ENCODE measurements around the gene NINJ2.
"Not testable (repeated sequence)": the region's sequence is repeated elsewhere in the genome, so short reads cannot be mapped to it uniquely, and the experiment has no call there.

The NINJ2 gene

DNA sequence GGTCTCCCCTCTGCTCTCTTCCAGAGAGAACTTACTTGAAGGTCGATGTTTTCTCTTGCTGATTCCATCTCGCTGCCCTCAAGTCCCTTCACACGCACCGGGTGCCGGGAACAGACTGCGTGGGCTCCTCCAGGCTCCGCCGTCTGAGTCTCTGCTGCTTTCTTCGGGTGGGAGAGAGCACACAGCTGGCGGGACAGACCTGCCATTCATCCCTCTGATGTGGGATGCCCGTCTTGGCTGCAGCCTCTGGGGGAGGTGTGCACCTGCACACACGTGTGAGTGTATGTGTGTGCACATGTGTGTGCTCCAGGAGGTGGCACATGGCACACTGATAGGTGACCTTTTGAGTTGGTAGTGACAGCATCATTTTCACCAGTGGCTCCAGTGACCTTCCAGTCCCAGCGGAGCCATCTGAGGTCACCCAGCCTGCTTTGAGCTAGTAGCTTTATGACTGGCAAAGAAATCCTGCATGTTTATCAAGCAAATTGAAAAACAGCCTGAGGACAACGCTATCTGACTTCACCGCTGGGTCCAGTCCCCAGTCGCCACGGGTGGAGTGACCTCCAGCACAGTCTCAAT lies at the start of gene NINJ2:
Gene NINJ2, minus strand, starts transcription at position 153 of the 579 bp plus-strand sequence. Its CDS starts 85 bp downstream, at position 68.
- no peak for DNase-seq

DNA sequence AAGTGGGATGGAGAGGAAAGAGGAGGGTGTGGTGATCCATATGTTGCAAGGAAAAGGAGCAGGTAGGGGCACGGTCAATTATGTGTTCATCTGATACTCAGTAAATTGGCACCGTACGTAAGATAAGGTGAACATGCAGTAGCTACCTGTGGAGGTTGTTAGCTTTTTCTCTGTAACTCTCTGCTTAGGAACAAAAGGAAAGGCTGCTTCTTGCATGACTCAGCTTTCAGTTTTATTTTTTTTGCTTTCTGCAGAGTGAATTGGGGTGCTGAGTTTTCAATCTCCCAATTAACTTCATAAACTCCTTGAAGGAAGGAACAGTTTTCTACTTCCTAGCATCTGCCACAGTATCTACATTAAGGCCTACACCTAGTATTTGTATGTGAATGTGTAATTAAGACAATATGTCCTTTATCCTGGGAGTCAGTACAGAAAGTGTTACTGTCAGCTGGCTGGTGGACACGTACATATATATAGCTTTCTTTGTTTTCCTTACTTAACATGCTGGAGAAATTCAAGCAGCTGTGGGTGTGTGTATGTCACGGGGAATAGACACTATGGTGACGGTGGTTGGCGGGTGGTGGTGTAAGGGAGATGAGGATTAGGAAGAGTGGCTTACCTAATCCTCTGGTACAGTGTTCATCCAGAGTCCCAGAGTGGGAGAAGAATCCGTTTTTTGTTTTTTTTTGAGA lies 49.1 kb upstream of the NINJ2 start:
- no peak for DNase-seq

DNA sequence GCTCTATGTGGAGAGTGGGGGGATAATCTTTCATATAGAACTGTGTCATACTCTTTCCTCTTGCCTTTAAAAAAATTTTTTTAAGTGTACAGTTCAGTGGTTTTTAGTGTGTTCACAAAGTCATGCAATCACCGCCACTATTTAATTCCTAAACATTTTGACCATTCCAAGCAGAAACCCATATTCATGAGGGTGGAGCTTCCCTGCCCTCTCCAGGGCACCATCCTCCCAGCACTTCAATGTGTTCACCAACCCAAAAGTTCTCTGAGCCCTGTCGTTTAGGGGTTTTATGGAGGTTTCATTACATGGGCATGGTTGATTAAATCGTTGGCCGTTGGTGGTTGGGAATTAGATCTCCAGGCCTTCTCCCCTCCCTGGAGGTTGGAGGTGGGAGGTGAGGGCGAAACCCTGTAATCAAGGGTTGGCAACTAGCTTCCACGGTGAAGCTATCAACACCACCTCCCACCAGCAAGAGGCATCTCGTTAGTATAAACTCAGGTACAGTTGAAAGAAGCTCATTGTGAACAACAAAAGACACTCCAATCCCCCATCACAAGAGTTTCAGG lies 46.3 kb upstream of the NINJ2 start:
- DNase-seq, result no peak

DNA sequence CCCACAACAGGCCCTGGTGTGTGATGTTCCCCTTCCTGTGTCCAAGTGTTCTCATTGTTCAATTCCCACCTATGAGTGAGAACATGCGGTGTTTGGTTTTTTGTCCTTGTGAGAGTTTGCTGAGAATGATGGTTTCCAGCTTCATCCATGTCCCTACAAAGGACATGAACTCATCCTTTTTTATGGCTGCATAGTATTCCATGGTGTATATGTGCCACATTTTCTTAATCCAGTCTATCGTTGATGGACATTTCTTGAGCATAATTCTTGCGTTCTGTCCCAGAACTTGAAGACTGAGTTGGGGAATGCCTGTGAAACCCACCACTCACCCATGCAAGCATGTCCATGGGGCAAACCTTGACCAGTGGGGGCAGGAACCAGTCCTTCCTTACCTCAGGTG lies 44.8 kb upstream of the NINJ2 start:
- DNase-seq, result not testable (repeated sequence)

DNA sequence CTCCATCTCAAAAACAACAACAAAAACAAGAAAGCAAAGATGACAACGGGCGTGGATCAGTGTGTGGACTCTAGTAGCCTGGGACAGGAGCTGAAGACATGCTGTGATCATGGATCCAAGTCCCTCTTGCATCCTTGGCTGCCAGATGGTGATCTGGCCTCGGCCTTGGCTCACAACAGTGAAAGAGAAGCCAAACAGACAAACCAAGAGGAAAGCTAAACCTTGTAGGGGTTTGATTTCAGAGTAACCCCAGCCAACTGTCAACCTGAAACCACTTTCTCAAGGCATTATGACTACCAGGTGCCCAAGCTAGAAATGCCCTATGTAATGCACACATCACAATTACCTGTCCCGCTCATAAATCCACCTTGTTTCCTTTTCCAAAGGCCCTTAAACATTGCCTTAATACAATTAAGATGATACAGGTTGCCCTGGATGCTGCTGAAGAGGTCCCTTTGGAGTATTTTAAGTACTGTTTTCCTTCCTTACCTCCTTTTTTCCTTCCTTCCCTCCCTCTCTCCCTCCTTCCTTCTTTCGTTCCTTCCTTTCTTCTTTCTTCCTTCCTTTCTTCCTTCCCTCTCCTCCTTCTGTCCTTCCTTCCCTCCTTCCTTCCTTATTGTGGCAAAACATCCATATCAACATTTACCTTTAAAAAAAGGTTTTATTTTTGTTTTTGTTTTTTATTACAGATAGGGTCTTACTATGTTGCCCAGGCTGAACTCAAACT lies 41.4 kb upstream of the NINJ2 start:
- no peak for DNase-seq

DNA sequence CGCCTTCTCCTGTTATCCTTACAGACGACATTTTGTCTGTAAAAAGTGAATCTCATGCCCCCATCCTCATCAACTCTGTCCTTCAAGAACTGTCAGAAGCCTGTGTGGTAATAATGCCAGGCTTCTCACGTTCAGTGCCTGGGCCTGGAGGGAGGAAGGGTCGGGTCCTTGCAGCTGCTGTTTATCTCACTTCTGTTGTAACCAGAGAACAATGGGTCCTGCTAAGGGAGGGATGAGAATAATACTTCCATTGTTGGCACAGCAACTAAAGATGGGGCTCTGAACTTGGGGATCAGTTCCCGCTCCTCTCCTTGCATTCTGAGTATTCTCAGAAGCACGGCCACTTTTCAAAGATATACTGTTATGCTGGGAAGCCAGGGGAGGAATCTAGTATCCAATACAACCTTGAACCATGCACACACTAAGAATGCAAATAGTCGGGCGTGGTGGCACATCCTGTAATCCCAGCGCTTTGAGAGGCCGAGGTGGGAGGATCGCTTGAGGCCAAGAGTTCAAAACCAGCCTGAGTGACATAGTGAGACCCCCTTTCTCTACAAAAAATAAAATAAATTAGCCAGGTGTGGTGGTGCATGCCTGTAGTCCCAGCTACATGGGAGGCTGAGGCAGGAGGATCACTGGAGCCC lies 38.8 kb upstream of the NINJ2 start:
- DNase-seq, result no peak

DNA sequence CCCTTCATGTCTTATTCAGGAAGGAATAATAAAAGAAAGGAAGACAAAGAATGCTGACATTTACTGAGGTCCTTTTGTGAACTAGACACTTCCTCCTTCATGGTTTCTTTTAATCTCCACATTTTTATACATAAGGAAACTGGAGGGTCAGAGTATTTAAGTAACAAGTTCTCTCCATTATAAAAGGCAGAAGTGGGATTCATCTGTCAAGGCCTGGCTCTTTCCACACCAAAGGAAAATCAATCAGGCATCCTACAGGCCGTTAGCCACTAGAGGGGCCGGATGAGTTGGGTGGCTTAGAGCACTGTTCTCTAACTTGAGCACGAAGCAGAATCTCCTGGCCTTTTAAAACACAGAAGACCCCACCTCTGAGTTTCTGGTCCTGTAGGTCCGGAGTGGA lies 36.8 kb upstream of the NINJ2 start:
- no peak for DNase-seq

DNA sequence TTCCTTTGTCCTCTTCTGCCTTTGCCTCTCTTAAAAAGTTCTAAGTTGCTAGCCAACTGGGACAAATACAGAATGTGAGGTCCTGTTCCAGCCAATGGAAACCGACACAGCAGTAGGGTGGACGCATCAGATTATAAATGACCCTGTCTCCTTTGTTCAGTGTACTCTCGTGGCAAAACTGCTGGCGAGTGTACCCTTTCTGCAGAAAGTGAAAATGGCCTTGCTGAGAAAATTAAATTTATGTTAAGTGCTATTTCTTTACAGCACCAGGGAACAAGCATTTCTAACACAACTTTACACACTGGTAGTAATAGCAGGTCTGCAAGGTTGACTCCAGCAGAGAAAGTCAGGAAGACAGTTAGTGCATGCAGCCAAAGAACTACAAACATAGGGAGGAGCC lies 35.0 kb upstream of the NINJ2 start:
- not testable (repeated sequence) for DNase-seq

DNA sequence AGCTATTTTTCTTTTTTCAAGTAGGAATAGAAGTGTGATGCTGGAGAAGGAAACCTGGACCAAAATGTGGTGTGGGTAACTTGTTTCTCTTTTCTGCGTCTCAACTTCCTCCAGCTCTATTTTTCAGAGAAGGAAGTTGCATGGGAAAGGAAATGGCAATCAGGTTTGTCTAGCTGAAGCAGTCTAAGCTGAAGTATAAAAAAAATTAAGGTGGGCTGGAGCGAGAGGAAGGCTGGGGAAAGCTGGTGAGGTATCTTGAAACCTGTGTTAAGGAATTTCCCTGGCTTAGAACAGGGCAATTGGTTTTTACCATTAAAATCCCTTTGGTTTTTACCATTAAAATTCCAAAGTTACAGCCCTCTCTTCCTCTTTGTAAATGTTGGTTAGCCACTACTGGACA lies 34.2 kb upstream of the NINJ2 start:
- no peak for DNase-seq

- no peak for DNase-seq
Observed at GRCh38 chr12:694734-695503, 31.7 kb upstream of the NINJ2 start.

DNA sequence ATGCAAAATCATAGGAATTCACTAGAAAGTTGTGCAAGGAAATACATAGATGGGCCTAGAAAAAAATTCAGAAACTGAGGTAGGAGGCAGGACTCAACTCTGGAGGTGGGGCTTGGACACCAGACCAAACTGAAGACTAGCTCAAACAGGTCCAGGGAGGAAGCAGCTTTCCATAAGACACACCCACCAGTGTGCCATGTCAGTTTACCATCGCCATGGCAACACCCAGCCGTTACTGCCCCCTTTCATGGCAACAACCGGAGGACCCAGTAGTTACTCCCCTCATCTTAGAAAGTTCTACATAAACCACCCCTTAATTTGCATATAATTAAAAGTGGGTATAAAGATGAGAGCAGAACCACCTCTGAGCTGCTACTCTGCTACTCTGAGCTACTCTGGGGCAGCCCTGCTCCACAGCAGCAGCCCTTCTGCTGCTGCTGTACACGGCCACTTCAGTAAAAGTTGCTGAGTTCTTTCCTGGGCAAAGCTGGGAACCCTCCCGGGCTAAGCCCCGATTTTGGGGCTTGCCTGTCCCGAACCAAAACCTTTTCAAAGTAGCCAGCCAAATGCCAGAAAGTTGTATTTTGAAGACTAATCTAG lies 30.8 kb upstream of the NINJ2 start:
- no peak for DNase-seq

DNA sequence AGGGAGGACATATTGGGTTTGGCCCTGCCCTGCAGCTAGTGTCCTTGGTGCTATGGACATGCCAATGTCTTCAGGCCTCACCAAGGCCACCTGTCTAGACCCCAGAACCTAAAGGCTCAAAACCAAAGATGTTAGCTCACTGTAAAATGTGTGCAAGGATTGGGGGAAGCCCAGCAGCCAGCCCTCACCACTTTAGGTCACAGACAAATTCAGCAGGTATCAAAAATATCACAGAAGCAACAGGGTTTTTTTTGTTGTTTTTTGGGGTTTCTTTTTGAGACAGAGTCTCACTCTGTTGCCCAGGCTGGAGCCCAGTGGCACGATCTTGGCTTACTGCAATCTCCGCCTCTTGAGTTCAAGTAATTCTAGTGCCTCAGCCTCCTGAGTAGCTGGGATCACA lies 29.0 kb upstream of the NINJ2 start:
- DNase-seq, result no peak

GRCh38 chr12:690466-690865 lies 27.2 kb upstream of the NINJ2 start:
- no peak for DNase-seq

DNA sequence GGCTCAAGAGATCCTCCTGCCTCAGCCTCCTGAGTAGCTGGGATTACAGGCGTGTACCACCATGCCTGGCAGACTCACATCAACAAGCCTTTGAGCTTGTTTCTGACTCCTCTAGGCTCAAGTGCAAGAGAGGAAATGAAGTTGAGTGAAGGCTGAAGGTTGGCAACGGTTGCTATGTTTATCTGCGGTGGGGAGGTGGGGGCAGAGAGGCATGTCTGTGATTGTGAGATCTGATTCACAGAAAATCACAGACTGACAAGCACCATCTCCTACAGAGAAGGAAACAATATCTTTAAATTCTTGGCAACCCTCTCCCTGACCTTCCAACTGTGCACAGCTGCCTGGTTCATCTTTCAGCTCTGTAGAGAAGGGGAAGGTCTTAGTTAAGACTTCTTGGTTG lies 22.1 kb upstream of the NINJ2 start:
- peak; percentile 51 to 52 for DNase-seq

GRCh38 chr12:684416-684815 lies 21.2 kb upstream of the NINJ2 start:
- no peak for DNase-seq

DNA sequence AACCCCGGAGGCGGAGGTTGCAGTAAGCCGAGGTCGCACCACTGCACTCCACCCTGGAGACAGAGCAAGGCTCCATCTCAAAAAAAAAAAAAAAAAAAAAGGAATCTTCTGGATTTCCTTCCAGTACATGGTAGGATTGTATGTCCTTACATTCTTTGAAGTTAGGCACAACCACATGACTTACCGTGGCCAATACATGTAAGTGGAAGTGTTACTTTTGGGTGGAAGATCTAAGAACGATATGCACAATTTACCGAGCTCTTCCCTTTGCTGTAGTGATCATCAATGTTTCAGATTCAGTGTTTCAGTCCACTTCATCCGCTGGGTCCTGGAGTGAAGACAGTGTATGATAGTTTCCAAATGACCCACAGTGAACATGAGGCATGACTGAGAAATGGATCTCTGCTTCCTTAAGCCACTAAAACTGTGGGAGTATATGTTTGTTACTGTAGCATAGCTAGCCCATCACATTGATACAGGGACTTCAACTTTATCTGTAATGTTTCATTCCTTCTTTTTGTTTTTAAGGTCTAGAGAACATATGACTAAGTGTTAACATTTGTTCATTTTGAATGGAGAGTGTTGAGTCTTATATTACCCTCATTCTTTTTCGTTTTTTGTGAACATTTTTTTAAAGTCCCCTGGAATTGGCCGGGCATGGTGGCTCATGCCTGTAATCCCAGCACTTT lies 18.5 kb upstream of the NINJ2 start:
- no peak for DNase-seq

DNA sequence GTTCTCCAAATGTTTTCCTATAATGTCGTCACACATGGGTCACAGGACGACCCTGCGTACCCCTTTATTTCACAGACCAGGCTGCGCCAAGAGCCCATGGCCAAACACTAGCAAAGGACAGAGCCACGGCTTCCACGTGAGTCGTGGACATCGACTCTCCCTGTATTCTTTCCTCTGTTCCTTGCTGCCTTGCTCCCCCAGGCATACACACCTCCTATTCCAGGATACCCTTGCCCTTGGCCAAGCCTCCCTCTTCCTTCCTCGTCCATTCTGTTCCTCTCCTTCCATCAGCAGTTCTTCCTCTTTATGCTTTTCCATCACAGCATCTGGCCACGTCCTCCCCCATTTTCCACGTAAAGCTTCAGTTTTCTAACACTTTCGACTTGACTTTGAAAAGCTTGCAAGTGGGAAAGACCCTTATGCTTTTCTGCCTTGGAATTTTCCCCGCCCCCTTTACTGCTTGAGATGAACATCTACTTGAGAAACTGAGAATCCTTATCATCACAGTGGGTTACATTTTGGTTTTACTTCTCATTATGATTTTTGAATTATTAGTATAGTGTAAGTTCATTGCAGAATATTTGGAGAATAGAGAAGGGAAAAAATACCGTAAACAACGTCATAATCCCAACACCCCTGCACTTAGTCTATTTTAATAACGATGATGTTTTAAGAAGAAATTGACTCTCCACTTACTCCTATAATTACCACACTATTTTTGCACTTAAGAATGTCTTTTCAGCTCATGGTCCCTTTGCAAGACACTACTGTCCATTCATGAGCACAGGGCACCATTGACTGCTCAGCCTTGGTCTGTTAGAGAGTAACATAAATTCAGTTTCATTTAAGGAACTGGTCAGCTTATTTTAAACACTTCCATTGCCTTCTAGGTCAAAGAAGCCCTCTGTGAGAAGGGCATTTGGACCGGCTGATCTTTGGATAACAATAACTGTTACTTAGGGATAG lies 15.8 kb upstream of the NINJ2 start:
- DNase-seq, result peak in 1 of 2 donors; percentile 39

DNA sequence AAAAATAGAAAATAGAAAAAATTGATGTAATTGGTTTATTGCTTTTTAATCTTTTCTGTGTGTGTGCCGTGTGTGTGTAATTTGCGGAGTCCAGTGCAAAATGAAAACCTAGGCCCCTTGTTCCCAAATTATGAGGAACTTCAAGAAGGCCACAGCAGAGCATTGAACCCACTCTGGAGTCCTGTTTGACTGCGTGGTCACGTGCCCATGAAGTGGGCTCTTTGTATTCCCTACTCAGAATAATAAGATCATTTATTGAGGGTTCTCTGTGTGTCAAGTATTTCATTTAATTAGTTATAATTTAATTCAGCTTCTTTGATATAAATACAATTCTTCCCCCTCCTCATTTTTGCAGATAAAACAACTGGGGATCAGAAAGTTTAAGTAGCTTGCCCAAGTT lies 12.3 kb upstream of the NINJ2 start:
- no peak for DNase-seq

- DNase-seq, result peak; percentile 60 to 63
Observed at GRCh38 chr12:674272-674781, 11.1 kb upstream of the NINJ2 start.

- DNase-seq, result no peak
Observed at GRCh38 chr12:673849-674248, 10.6 kb upstream of the NINJ2 start.
